NCI-H1436 treated with DMSO at 0.1 percent for 48 hours (cell line): Measurements from ENCODE around the gene C19orf85.

Experiments used
- DNase-seq: peaks from one replicate; lab custom pipeline; 2025; lab: John Stamatoyannopoulos, UW

The C19orf85 gene

GRCh38 chr19:55477905-55478304 lies 13.4 kb upstream of the C19orf85 start:
- no peak for DNase-seq

GRCh38 chr19:55476100-55476775 lies 11.7 kb upstream of the C19orf85 start, which contains the start of gene ZNF628:
ZNF628 (plus strand) TSS chr19:55476617; CDS start chr19:55479911, 3,294 bp downstream.
- peak; percentile 82 for DNase-seq

GRCh38 chr19:55474269-55475265 lies 10.0 kb upstream of the C19orf85 start:
- DNase-seq = no peak

- no peak for DNase-seq
These were observed 8.9 kb upstream of the C19orf85 start for GRCh38 chr19:55473225-55474012.

GRCh38 chr19:55472463-55472862 lies 7.9 kb upstream of the C19orf85 start:
- no peak for DNase-seq

GRCh38 chr19:55471266-55471665 lies 6.7 kb upstream of the C19orf85 start:
- no peak for DNase-seq

GRCh38 chr19:55468054-55468393 lies 3.5 kb upstream of the C19orf85 start:
- no peak for DNase-seq

GRCh38 chr19:55467236-55468053 lies 2.9 kb upstream of the C19orf85 start:
- no peak for DNase-seq

- DNase-seq = no peak
These were observed 1.7 kb upstream of the C19orf85 start for GRCh38 chr19:55466241-55466614.

- DNase-seq = no peak
These were observed 1.1 kb upstream of the C19orf85 start for GRCh38 chr19:55465460-55466240.

GRCh38 chr19:55464039-55464661 lies 401 bp downstream of the C19orf85 start:
- no peak for DNase-seq

- DNase-seq = no peak
These were observed 944 bp downstream of the C19orf85 start for GRCh38 chr19:55463583-55464031.

GRCh38 chr19:55462722-55463121 lies 1.8 kb downstream of the C19orf85 start:
- no peak for DNase-seq

- no peak for DNase-seq
These were observed 2.5 kb downstream of the C19orf85 start for GRCh38 chr19:55461974-55462626.

- DNase-seq = peak; percentile 99
These were observed 3.1 kb downstream of the C19orf85 start, which contains the start of gene ISOC2 for GRCh38 chr19:55461259-55461973. ISOC2 (minus strand) TSS chr19:55461642; CDS start chr19:55456486, 5,156 bp downstream.

- no peak for DNase-seq
These were observed 3.8 kb downstream of the C19orf85 start for GRCh38 chr19:55460670-55461258.

- no peak for DNase-seq
These were observed 4.4 kb downstream of the C19orf85 start for GRCh38 chr19:55459950-55460657.

GRCh38 chr19:55459551-55459949 lies 5.0 kb downstream of the C19orf85 start:
- DNase-seq = no peak
